Gastrocnemius medialis (tissue), 4 donors: ENCODE results near the gene GNG11. TPM values are rescaled to one million over a fixed set of nuclear protein-coding genes. Genes with fewer than 3 reads are reported as not detected.

ENCODE experiments used
- ATAC-seq, 2 donors: fragments of 150-250 bp; one replicate each; pipeline ENCODE4 v1.9.1; 2016
- DNase-seq, 2 donors: peaks; one replicate each; pipeline ENCODE4 v3.0.0-alpha.2; 2019
- H3K27ac ChIP-seq, 4 donors: fragments of 200-600 bp; sonication (generic); 1 replicate in 1 of 4; 2 replicates in 3 of 4; pipeline ENCODE4 v1.5.1; 2016 to 2018; ENCODE audit warnings: mild to moderate bottlenecking in 2 of 4, moderate library complexity in 1 of 4
- H3K27me3 ChIP-seq, 3 donors: fragments of 200-600 bp; sonication (generic) in 2 of 3; 1 replicate in 1 of 3; 2 replicates in 2 of 3; pipeline versions ENCODE4 v1.5.1 to v1.6.0; 2016 to 2019; ENCODE audit warnings: mild to moderate bottlenecking in 1 of 3, moderate library complexity in 1 of 3
- H3K36me3 ChIP-seq, 2 donors: fragments of 200-600 bp; sonication (generic) in 1 of 2; one replicate each; pipeline ENCODE4 v1.5.1; 2017 to 2018
- H3K4me1 ChIP-seq, 2 donors: fragments of 200-600 bp; sonication (generic) in 1 of 2; one replicate each; pipeline ENCODE4 v1.5.1; 2016 to 2017; ENCODE audit warnings: mild to moderate bottlenecking in 2 of 2
- H3K4me3 ChIP-seq, 4 donors: fragments of 200-600 bp; sonication (generic) in 3 of 4; 1 replicate in 1 of 4; 2 replicates in 3 of 4; pipeline ENCODE4 v1.5.1; 2016 to 2019; ENCODE audit warnings: mild to moderate bottlenecking in 2 of 4
- H3K9me3 ChIP-seq, 3 donors: fragments of 200-600 bp; sonication (generic) in 2 of 3; 1 replicate in 1 of 3; 2 replicates in 2 of 3; pipeline ENCODE4 v1.5.1; 2016 to 2019
- CTCF ChIP-seq, 5 experiments: fragments of 450-650 bp in 3 of 5; fragments of 200-600 bp in 2 of 5; sonication (generic) in 2 of 5; IDR thresholded peaks in 4 of 5; conservative IDR thresholded peaks in 1 of 5; 1 replicate in 4 of 5; 2 replicates in 1 of 5; pipeline ENCODE4 v1.5.1; 2016 to 2019; ENCODE audit warnings: antibody characterized with exemption in 5 of 5, mild to moderate bottlenecking in 3 of 5, moderate library complexity in 3 of 5
- POLR2A ChIP-seq, 2 donors: fragments of 450-650 bp; IDR thresholded peaks; one replicate each; pipeline ENCODE4 v1.6.1; 2017; ENCODE audit warnings: antibody characterized with exemption in 2 of 2, mild to moderate bottlenecking in 2 of 2, moderate library complexity in 2 of 2
- in situ Hi-C, 4 donors: fragments of 200-750 bp; cut with MboI; loops; one replicate each; pipeline versions ENCODE4 v1.15.0 to v1.8.0; 2017; ENCODE audit warnings: low sequenced_read_pairs in 4 of 4
- intact Hi-C: fragments of 100-400 bp; cut with DNase I; formaldehyde crosslinking; loops from one replicate; pipeline ENCODE4 v1.15.1; 2023; ENCODE audit warnings: low total_unique reads
- total RNA-seq, 4 donors: library from RNA; depleted of rRNA; stranded (reverse); fragments of >200 nt; gene quantifications; one replicate each; pipeline versions ENCODE4 v1.1.0 to v1.2.3, GENCODE V29; 2016

Gene GNG11
- total RNA-seq, 4 donors from 2014 or later = 4.6 to 11.4 (median 6.9) TPM

- in situ Hi-C loops = no loop called here
- Histone ChIP-seq H3K27ac (no peak overlapping the region), H3K36me3 (no peaks in the 10 kb centered on the region), H3K27me3 (no peaks in the 10 kb centered on the region), H3K4me3 (no peak overlapping the region), H3K9me3 (no peaks in the 10 kb centered on the region), H3K4me1 (no peaks in the 10 kb centered on the region)
- no peak for ATAC-seq
- DNase-seq = no peak
- intact Hi-C loops = no loop called here
- TF ChIP-seq CTCF (IDR thresholded peaks at IDR 0.05 in 4 of 5, conservative IDR thresholded peaks at IDR 0.05 in 1 of 5) (no peak), POLR2A (IDR thresholded peaks at IDR 0.05) (no peak)
These were observed 50.6 kb downstream of the GNG11 start for GRCh38 chr7:93972029-93972725.

- ATAC-seq (no peak), DNase-seq (no peak)
- Histone ChIP-seq H3K27ac (no peak overlapping the region), H3K4me1 (no peaks in the 10 kb centered on the region), H3K4me3 (no peak overlapping the region), H3K36me3 (no peaks in the 10 kb centered on the region), H3K27me3 (no peaks in the 10 kb centered on the region), H3K9me3 (no peaks in the 10 kb centered on the region)
- TF ChIP-seq POLR2A (IDR thresholded peaks at IDR 0.05) (no peak), CTCF (IDR thresholded peaks at IDR 0.05 in 4 of 5, conservative IDR thresholded peaks at IDR 0.05 in 1 of 5) (no peak)
- in situ Hi-C loops (no loop called here), intact Hi-C loops (no loop called here)
These were observed 51.6 kb downstream of the GNG11 start for GRCh38 chr7:93973134-93973533.

- in situ Hi-C loops (no loop called here), intact Hi-C loops (no loop called here)
- no peak for TF ChIP-seq CTCF (IDR thresholded peaks at IDR 0.05 in 4 of 5, conservative IDR thresholded peaks at IDR 0.05 in 1 of 5)
- no peak for TF ChIP-seq POLR2A (IDR thresholded peaks at IDR 0.05)
- Histone ChIP-seq H3K27ac (no peak overlapping the region), H3K27me3 (no peaks in the 10 kb centered on the region), H3K9me3 (no peaks in the 10 kb centered on the region), H3K4me1 (no peaks in the 10 kb centered on the region), H3K36me3 (no peaks in the 10 kb centered on the region), H3K4me3 (no peak overlapping the region)
- ATAC-seq (no peak), DNase-seq (no peak)
These were observed 55.8 kb downstream of the GNG11 start for GRCh38 chr7:93977211-93977950.

Other genes with a start within 250 kb of the GNG11 start
- 1 to 10 TPM in 3 of 4 donors, not detected in 1; 1.3 to 3.7 (median 1.5) TPM for gene TFPI2, start 31.0 kb upstream of the GNG11 start, total RNA-seq
- gene GNGT1, start 15.2 kb upstream of the GNG11 start, total RNA-seq = not detected
- gene BET1, start 82.6 kb downstream of the GNG11 start, total RNA-seq = 10 to 100 TPM in 1 of 4 donors, 1 to 10 TPM in 3; 7.0 to 11.0 (median 9.2) TPM